HG03520 (cell line): ENCODE results near the gene MYOZ1.

ENCODE experiments used
- ATAC-seq: cut with Tn5 transposase; IDR thresholded peaks from one replicate; pipeline ENCODE4 v1.9.1; 2021; ENCODE audit warnings: mild to moderate bottlenecking, moderate library complexity; ENCODE audit not compliant: unreplicated experiment

Gene MYOZ1

DNA sequence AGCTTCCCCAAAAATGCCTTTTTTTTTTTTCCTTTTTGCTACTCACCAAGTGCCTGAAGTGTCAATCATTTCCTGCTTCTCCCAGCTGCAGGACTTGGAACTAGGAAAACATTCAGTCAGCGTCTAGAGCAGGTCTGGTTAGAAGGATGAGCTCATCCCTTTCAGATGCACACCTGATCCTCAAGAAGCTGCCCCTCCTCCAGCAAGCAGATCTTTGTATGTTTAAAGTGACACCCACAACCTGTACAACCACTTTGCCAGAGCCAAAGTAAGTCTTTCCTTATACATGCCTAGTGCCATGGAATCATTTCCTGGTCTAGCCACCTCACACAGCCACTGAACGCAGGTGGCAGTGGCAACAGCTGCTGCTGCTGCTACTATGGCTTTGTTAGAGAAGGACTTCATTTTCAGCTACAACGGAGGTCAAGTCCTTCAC, 39.8 kb downstream of the MYOZ1 start:
- ATAC-seq = no peak

GRCh38 chr10:73597346-73597745, 43.9 kb downstream of the MYOZ1 start:
- ATAC-seq = no peak

DNA sequence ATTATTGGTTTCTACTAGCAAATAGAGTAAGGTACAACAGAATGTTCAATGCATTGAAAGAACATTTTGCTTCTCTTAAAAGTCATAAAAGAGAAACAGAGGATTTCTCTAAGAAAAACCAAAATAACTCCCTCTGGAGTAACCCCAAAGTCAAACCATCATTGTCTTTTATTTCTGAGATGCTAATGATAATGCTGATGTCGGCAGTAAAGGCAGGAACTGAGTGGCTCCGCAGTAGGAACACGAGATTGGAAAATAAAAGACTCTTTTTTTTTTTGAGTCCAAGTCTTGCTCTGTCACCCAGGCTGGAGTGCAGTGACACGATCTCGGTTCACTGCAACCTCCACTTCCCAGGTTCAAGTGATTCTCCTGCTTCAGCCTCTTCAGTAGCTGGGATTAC, 47.5 kb downstream of the MYOZ1 start:
- ATAC-seq = no peak

DNA sequence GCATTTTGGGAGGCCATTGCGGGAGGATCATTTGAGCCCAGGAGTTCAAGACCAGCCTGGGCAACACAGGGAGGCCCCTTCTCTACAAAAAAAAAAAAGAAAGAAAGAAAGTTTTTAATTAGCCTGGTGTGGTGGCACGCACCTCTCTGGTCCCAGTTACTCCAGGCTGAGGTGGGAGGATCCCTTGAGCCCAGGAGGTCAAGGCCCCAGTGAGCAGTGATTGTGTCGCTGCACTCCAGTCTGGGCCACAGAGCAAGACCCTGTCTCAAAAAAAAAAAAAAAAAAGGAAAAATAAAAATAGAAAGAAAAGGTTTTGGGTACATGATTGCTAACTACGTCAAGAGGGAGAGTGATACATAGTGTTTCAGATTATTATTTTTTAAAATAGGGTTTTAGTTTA, 48.2 kb downstream of the MYOZ1 start:
- no peak for ATAC-seq

- no peak for ATAC-seq
Measured at GRCh38 chr10:73591935-73592699, 49.2 kb downstream of the MYOZ1 start.

DNA sequence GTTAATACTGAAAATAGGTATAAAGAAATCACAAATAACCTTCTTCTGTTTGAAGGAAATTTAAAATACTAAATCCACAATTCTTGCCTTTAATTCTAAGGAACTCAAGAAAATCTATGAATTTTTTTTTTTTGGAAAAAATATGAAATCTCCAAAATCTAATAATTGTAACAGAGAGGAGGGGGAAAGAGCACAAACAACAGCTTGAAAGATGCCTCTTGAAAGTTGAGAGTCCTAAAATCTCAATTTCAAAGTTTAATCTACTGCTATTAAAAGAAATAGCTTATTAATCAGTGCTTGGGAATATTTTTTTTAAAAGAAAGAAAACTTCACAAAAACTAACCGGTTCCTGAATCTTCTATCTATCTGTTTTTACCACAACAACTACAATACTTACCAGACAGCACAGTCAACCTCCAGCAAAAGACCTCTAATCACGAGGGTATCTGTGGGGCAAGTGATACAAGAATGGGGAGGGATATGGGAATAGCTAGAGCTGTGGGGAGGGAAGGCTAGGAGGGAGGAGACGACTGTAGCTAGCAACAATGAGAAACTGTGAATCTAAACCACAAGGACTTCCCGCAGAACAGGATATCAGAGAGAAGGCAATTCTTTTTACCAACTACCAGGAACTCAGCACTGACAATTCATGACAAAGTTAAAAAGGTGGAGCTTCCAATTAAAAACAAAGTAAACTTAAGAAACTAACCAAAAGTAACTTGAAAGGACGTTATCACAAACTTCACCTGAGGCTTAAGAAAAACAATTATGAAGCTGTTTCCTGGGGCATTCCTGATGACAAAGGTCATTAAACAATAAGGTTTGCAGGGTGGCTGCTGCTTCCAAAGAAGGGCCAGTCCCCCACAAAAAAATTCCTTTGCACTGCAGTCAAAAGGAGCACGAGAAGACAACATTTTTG, 50.1 kb downstream of the MYOZ1 start, which contains the start of gene USP54:
Gene USP54 (minus strand): TSS at position 462 of the 919 bp plus-strand sequence. CDS start 15,684 bp downstream, outside the sequence.
- no peak for ATAC-seq

GRCh38 chr10:73589563-73590126, 51.6 kb downstream of the MYOZ1 start:
- ATAC-seq = no peak

DNA sequence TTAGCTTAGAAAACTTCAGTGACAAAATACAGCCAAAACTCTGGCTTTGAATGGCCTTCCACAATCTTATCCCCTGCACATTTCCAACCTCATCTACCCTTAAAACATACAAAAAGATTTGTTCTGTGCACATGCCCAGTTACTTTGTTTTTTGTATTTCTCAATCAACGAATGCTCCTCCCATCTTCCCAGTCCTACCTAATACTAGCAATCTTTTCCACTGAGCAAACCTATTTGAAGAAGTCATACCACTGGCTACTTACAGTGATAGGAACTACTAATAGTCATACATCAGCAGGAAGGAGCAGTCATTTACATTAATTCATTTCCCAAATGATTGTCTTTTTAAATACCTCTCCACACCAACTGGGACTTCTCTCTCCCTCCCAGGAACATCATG, 52.6 kb downstream of the MYOZ1 start:
- ATAC-seq = no peak

- no peak for ATAC-seq
Measured at GRCh38 chr10:73586583-73586984, 54.7 kb downstream of the MYOZ1 start.

DNA sequence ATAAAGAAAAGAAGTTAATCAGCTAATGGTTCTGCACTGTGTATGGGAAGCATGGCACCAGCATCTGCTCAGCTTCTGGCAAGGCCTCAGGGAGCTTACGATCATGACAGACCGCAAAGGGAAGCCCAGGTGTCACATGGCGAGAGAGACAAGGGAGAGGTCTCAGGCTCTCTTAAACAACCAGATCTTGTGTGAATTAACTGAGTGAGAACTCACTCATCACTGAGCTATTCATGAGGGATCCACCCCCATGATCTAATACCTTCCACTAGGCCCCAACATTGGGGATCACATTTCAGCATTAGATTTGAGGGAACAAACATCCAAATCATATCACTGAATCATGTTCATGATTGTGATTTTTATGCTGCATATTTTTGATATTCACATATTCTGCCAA, 55.9 kb downstream of the MYOZ1 start:
- no peak for ATAC-seq

DNA sequence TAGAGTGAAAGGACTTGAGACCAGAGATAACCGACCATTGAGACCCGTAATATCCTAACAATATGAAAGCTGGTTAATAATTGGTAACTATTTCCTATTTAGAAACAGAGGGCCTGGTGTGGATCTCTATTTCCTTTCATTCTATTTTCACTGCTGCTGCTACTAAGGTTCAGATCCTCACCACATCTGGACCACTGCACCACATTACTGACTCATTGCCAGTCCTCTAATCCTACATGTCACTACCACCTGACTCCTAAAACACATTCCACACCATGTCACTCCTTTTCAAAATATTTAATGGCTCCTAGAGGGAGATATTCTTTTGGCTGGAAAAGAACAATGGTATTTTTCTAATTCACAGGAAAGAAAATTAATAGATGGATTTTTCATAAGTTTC, 56.5 kb downstream of the MYOZ1 start:
- ATAC-seq = no peak

GRCh38 chr10:73581918-73582317, 59.4 kb downstream of the MYOZ1 start:
- no peak for ATAC-seq
